Measurements from ENCODE around the gene TSPAN8.

- TF ChIP-seq POLR2AphosphoS5 (IDR thresholded peaks at IDR 0.05; ENCODE audit: low read depth, low read length) (no peak), PAX5 (IDR thresholded peaks at IDR 0.05; ENCODE audit: insufficient read depth, low read length, severe bottlenecking) (no peak), TAF1 (IDR thresholded peaks at IDR 0.05; ENCODE audit: low read depth, low read length) (no peak)
These were observed 25.2 kb upstream of the TSPAN8 start for GRCh38 chr12:71183018-71183417.
